HG03520 (cell line): ENCODE data around the gene RBM26.

Experiments used
- ATAC-seq: cut with Tn5 transposase; IDR thresholded peaks from one replicate; pipeline ENCODE4 v1.9.1; 2021; ENCODE audit warnings: mild to moderate bottlenecking, moderate library complexity; ENCODE audit not compliant: unreplicated experiment

RBM26 gene

GRCh38 chr13:79340490-79340889, 65.6 kb downstream of the RBM26 start:
- no peak for ATAC-seq

DNA sequence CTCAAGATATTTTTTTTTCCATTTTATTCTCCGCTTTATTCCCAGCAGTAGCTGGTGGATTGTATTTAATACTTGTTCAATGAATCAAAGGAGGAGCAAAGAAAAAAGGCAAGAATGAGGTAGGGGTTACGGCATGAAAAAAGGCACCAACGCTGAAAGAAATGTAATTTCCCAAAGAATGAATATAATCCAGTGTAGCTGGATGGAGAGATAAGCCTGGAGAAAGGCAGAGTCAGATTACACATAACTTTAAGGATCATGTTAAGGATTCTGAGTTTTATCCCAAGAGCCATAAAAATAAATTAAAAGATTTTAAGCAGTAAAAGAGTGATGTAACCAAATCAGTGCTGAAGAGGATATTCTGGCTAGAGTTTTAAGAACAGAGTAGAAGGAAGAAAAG, 67.7 kb downstream of the RBM26 start:
- ATAC-seq: no peak

- ATAC-seq: no peak
Measured at GRCh38 chr13:79336966-79337365, 69.1 kb downstream of the RBM26 start.

GRCh38 chr13:79328510-79328909, 77.5 kb downstream of the RBM26 start:
- ATAC-seq: no peak

- ATAC-seq: no peak
Measured at GRCh38 chr13:79320433-79320832, 85.6 kb downstream of the RBM26 start.

GRCh38 chr13:79318664-79319063, 87.4 kb downstream of the RBM26 start:
- no peak for ATAC-seq

DNA sequence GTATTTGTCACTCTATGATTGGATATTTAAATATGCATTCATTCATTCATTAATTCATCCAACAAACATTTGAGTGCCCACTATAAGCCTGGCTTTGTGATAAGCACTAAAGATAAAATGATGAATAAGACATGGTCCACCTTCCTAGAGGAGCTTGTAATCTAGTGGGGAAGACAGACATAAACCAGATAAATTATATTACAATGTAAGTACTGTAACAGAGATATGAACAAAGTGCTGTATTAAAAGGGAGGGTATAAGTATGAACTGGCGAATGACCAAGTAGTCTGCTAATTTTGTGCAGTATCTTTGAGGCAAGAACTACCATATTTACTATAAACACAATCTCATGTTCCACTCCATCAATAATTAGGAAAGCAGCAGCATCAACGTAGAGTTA, 88.2 kb downstream of the RBM26 start:
- no peak for ATAC-seq

DNA sequence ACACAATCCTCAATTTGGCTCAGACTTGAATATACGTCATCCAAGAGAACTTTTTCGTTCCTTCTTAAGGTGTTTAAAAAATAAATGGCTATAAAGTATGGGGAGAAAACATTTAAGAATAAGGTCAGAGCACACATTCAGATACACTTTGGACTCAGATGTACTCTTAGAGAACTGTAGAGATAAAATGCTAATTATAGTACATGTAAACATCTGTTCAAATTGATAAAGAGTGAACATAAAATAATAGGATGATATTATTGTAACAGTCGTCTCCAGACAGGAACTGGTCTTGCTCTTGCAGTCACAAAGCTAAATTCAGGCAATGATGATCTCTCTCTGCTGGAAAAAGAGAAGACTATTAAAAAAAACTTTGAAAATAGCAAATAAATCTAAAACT, 91.4 kb downstream of the RBM26 start:
- ATAC-seq: no peak

DNA sequence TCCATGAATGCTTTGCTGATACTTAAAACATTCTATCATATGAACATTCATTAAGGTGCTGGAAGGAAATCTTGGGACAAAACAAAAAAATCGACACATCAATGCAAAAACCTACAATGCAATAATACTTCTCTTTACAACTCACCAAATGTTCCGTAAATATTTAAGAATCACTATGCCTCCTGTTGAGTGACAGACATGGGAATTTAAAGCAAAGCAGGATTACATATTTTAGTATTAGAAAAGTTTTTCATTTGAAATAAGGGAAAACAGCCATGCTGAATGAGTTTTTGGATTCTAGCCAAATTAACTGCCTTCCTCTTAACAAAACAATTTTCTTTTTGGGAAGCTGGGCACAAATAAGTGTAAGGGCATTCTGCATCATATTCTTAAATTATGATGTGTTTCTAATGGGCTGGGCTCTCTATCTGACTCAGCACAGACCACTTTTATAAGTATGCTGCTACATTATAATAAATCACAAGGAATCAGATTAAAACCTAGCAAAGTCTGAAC, 93.7 kb downstream of the RBM26 start:
- no peak for ATAC-seq

DNA sequence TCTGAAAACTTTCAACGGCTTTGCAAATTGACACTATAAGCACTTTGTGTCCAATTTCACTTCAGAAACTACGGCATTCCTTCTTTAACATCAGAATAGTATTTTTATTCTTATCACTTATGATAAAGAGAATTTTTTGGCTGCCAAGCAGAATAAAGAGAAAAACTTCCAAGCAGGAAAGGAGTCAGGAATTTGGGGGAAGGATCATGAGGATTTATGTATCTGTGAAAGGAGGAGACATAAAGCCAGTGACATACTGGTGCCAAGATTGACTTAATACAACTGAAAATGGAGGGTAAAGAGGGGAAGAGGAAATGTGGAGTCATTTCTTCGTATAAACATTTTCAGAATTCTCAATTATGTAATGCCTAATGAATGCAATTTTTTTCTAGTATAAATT, 94.7 kb downstream of the RBM26 start:
- no peak for ATAC-seq

GRCh38 chr13:79309690-79310089, 96.4 kb downstream of the RBM26 start:
- no peak for ATAC-seq

DNA sequence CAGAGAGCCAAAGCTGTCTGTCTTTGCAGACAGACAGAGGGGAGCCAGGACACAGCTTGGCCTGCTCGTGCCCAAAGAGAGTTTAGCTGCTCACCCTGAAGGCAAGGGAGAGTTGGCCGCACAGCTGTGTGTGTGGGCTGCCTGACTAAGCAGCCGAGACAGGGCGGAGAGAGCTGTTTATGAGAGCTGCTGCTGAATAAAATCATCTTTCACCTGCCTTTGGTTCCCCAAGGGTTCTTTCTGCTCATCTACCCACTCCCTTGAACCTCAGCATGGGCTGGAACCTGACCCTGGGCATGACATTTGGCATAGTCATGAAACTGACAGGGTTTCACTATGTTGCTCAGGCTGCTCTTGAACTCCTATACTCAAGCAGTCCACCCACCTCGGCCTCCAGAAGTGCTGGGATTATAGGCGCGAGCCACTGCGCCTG, 98.2 kb downstream of the RBM26 start:
- peak; percentile 78 for ATAC-seq

DNA sequence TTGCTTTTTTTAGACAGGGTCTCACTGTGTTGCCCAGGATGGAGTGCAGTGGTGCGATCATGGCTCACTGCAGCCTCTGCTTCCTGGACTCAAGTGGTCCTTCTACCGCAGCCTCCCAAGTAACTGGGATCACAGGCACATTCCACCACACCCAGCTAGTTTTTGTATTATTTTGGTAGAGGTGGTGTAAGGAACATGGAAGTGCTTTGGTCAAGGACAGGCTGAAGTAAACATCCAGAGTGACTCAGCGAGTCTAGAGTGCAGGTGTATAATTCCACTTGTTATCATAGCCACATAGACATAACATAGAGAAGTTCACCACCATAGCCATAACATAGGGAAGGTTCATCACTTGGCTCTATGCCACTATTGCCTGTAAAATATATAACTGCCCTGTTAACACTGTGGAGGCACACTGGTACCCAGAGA, 98.6 kb downstream of the RBM26 start:
- no peak for ATAC-seq

DNA sequence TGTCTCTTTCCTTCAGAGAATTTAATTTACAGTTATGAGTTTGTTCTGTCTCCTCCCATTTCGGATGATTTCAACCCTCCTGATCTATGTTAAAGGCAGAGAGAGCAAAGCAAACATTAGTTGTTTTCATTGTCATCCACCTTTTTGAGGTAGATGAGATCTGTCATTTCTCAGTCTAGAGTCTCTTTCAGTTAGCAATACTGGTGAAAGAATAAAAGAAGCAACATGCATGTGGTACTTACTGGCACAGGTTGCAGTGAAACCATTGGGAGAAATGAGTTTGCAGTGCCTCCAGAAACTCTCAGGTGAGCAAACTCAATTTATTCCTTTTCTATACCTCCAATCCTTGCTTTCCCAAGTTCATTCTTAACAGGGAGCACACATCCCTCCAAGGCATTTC, 99.4 kb downstream of the RBM26 start:
- ATAC-seq: no peak

DNA sequence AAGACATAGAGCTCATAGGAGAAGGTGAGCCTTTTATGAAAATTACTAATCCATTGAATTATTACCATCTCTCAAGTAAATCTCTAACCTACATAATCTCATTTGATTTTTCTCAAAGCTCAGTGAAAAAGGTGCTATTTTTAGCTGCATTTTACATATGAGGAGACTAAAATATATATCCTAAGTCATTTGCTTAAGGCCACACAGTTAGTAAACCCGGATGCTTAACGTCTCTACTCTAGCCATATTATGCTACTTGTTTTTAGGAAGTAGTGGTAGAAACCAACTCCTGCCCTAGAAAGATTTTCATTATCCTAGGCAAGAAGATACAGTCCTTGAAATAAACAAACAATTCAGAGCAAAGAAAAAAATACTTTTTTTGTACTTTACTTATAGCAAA, 108.9 kb downstream of the RBM26 start:
- ATAC-seq: no peak

DNA sequence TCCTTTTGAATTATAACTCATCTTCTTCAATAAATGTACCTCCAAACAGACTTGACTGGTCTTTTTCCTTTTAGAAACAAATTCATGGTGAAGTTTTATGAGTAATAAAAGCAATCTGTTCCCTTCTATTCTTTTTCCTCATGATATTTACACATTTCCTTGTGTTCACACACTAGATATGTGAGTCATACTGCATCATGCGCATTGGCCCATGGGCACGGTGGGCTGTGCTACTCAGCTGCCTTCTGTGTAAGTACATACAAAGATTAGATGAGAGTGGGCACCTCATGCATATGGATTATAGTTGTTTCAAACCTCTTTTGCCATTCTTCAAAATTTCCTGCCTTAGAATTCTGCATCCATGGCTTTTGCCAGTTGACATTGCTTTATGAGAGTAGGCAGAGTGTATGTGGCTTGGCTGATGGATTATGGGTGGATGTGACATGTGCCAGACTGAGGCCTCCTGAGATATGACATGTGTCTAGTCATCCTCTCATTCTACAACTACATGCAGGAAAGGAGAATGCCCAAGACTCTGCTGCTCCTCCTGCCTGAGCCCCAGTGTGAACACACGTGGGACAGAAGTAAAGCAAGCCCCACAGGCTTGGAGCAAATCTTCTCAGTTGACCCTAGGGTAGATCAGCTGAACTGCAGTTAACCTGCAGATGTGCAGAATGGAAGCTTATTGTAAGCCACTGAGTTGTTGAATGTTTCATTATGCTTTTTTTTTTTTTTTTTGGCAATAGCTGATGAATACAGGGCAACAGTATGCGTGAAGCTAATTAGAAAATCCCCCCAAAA, 109.9 kb downstream of the RBM26 start:
- ATAC-seq: no peak

DNA sequence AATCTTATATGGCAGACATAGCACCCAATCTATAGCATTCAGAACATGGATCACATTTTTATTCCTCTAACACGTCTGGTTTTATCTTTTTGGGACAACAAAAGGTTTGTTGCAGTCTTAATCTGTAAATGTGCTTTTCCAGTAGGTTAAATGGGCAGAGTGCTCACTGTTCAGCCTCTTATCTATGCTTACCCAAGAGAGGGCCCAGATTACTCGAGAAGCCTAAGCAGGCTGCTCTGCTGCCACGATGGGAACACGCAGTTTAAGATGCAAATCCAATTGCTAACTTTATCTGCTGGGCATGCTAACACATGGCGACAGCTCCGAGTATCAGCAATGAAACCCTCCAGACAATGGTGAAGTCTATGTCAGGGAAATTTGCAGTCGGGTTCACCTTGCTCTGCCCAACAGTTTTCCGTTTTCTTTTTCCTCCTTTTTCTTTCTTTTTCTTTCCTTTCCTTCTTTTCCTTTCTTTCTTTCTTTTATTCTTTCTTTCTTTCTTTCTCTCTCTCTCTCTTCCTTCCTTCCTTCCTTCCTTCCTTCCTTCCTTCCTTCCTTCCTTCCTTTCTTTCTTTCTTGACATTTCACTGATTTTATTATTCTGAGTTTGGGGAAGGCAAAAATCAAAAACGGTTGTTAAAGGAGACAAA, 115.3 kb downstream of the RBM26 start:
- ATAC-seq: no peak

- no peak for ATAC-seq
Measured at GRCh38 chr13:79289571-79289970, 116.5 kb downstream of the RBM26 start.

DNA sequence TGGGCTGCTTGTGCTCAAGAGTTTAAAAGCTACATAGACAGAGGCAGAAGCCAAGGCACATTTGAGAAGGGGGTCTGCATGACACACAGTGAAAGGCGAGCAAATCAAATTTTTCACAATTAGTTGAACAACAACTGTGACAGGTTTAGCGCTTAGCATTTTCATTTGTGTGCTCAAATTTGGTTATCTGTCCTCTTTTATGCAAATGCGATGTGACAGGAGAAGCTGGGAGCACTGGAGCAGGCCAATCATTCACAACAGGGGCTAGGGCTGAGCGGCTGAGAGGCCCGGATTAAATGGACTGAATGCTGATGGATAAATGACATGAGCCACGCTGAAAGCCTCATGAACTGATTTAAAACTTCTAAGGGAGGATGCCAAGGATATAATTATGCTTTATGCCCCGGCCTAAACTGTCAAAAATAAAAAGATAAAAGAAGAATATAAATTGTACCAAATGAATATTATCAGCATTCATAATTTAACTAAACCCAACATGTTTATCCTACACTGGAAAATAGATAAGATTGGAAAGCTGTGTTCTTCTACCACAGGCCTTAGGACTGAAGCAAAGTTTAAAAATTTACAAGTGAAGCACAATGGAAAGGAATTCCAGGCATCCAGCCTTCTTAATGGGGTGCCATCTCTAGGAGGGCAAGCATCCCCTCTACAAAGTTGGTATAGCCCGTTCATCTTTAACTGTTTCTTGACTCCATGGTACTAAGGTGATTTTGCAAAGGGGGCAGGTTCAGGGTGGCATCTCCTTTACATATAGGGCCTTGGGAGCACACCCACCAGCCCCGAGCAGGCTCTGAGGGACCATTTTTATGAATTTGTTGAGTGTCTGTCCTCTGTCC, 117.9 kb downstream of the RBM26 start:
- ATAC-seq: no peak

DNA sequence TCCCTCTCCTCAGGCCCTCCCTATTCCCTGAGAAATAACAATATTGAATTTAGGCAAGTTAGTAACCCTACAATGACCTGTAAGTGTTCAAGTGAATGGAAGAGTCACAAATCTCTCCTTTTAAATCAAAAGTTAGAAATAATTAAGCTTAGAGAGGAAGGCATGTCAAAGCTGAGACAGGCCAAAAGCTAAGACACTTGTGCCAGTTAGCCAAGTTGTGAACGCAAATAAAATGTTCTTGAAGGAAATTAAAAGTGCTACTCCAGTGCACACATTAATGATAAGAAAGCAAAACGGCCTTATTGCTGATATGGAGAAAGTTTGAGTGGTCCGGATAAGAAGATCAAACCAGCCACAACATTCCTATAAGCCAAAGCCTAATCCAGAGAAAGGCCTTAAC, 120.9 kb downstream of the RBM26 start:
- ATAC-seq: no peak

- ATAC-seq: no peak
Measured at GRCh38 chr13:79283742-79284141, 122.3 kb downstream of the RBM26 start.
